GM12878 (cell line): ENCODE measurements around the gene SMIM22.

ENCODE experiments used
- CREM ChIP-seq: IDR thresholded peaks from 2 replicates; pipeline ENCODE4 v1.6.1; 2014; ENCODE audit warnings: antibody characterized with exemption, low read depth
- CTCF ChIP-seq, 3 experiments: IDR thresholded peaks in 2 of 3; conservative IDR thresholded peaks in 1 of 3; 2 replicates each; pipeline ENCODE4 v1.5.1; 2011; ENCODE audit warnings: low read depth in 3 of 3, low read length in 3 of 3, mild to moderate bottlenecking in 3 of 3, control low read depth in 2 of 3, moderate library complexity in 2 of 3, inconsistent platforms in 1 of 3, mixed read lengths in 1 of 3; ENCODE audit not compliant: control insufficient read depth in 2 of 3, insufficient read depth in 1 of 3; ENCODE audit errors: extremely low read depth in 1 of 3
- ETV6 ChIP-seq, 2 experiments: fragments of 450-650 bp in 1 of 2; IDR thresholded peaks in 1 of 2; conservative IDR thresholded peaks in 1 of 2; 2 replicates each; pipeline ENCODE4 v1.6.1; 2014; ENCODE audit warnings: antibody characterized with exemption in 1 of 2, borderline replicate concordance in 1 of 2, low read depth in 1 of 2, mild to moderate bottlenecking in 1 of 2, moderate library complexity in 1 of 2
- JUNB ChIP-seq: IDR thresholded peaks from 2 replicates; pipeline ENCODE4 v1.6.1; 2016; ENCODE audit warnings: antibody characterized with exemption, mild to moderate bottlenecking
- RAD21 ChIP-seq: IDR thresholded peaks from 2 replicates; pipeline ENCODE4 v1.6.1; 2011; ENCODE audit warnings: mild to moderate bottlenecking, low read depth, low read length, moderate library complexity; ENCODE audit not compliant: insufficient read depth
- USF2 ChIP-seq: IDR thresholded peaks from 2 replicates; pipeline ENCODE4 v1.6.1; 2011; ENCODE audit warnings: low read depth, low read length, improper control_type of control experiment, borderline replicate concordance
- ZNF274 ChIP-seq: IDR thresholded peaks from one replicate; pipeline ENCODE4 v1.8.0; 2011; ENCODE audit not compliant: insufficient read length, insufficient read depth

GRCh38 chr16:4766875-4767628, 28.1 kb upstream of the SMIM22 start, which contains the start of gene ZNF500:
- TF ChIP-seq USF2 (no peak), CREM (peak; percentile 91), ETV6 (conservative IDR thresholded peaks at IDR 0.05 in 1 of 2, IDR thresholded peaks at IDR 0.05 in 1 of 2; ENCODE audit: borderline replicate concordance in 1 of 2, low read depth in 1 of 2) (no peak), CTCF (IDR thresholded peaks at IDR 0.05 in 2 of 3, conservative IDR thresholded peaks at IDR 0.05 in 1 of 3; ENCODE audit: control insufficient read depth in 2 of 3, extremely low read depth in 1 of 3, insufficient read depth in 1 of 3, low read depth in 3 of 3, low read length in 3 of 3) (no peak), ZNF274 (no peak), RAD21 (no peak), JUNB (no peak)
